ENCODE results near the gene SLC15A5. TPM values are rescaled to one million over a fixed set of nuclear protein-coding genes. Genes with fewer than 3 reads are reported as not detected.

The SLC15A5 gene
- total and polyA plus RNA-seq, 4 donors: 0.06 to 0.11 (median 0.09) TPM

DNA sequence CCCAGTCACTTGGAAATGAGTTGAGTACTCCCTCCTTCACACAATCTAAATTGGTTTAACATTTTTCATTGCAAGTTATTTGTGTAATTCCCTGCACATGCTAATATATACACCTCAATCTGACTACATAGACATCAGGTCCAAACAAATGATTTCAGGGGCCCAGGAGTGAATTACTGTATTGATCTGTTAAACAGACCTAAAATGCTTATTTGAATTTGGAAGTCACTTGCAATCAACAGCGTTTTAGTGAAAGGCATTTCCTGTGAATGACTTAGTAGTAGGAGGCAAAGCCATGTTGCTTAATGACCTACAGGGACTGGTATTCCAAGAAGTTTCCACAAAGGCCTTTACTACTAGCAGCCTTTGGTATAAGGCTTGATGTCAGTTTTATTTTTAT is 22.6 kb upstream of the SLC15A5 start:
- Histone ChIP-seq H3K4me3 (ENCODE audit: low read depth, low read length) (no peak overlapping the region), H3K36me3 (ENCODE audit: control insufficient read depth, insufficient read depth, low read length) (no peaks in the 10 kb centered on the region), H3K9me3 (ENCODE audit: control insufficient read depth, insufficient read depth, low read length) (no peaks in the 10 kb centered on the region), H3K4me1 (ENCODE audit: control insufficient read depth, insufficient read depth, low read length) (no peaks in the 10 kb centered on the region), H3K27ac (ENCODE audit: low read depth, low read length) (no peak overlapping the region), H3K27me3 (ENCODE audit: control insufficient read depth, insufficient read depth, low read length) (no peaks in the 10 kb centered on the region)
- 63% methylated on average over 1 of the region's 1 CpG for WGBS (ENCODE audit: insufficient coverage)
- no peak for DNase-seq (ENCODE audit: low read depth in 4 of 6, low spot score in 6 of 6)

DNA sequence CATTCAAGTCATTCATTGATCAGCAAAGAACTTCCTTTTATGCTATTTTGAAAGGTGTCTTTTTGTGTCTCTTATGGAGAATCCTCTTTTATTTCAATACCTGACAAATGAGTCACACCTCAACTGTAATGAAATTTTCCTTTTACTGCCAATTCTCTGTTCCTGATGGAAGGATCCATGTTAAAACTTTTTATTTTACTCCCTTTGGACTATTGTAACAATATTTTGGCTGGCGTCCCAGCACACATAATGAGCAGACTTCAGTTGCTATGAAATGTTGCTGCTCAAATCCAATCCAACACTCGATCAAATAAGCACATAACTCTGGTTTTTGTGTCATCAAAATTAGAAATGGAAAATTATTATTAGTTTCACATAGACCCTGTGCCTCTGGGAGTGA is 21.9 kb upstream of the SLC15A5 start:
- Histone ChIP-seq H3K9me3 (ENCODE audit: control insufficient read depth, insufficient read depth, low read length) (no peaks in the 10 kb centered on the region), H3K27me3 (ENCODE audit: control insufficient read depth, insufficient read depth, low read length) (no peaks in the 10 kb centered on the region), H3K4me3 (ENCODE audit: low read depth, low read length) (no peak overlapping the region), H3K36me3 (ENCODE audit: control insufficient read depth, insufficient read depth, low read length) (no peaks in the 10 kb centered on the region), H3K27ac (ENCODE audit: low read depth, low read length) (no peak overlapping the region), H3K4me1 (ENCODE audit: control insufficient read depth, insufficient read depth, low read length) (no peaks in the 10 kb centered on the region)
- WGBS (ENCODE audit: insufficient coverage): no CpG with 5 or more reads among the region's 2 CpGs
- DNase-seq (ENCODE audit: low read depth in 4 of 6, low spot score in 6 of 6): peak in 2 of 6 donors; percentile 31 to 48

DNA sequence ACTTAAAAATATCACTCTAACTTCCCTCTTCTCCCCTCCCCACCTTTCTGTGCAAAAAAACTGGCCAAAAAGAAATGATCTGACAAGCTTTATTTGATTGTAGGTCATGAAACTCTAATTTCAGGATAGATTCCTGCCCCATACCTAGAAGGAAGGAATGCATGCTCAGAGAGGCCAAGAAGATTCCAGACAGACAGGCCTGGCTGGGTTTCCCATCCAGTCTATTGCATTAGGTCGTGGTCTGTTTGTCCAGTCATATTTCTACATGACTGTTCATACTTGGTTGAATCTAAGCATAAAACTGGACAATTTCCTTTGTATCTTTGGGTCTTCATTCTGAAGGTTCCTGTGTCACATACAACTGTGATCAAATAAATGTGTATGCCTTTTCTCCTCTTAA is 20.0 kb upstream of the SLC15A5 start:
- Histone ChIP-seq H3K27me3 (ENCODE audit: control insufficient read depth, insufficient read depth, low read length) (no peaks in the 10 kb centered on the region), H3K27ac (ENCODE audit: low read depth, low read length) (no peak overlapping the region), H3K4me1 (ENCODE audit: control insufficient read depth, insufficient read depth, low read length) (no peaks in the 10 kb centered on the region), H3K9me3 (ENCODE audit: control insufficient read depth, insufficient read depth, low read length) (no peaks in the 10 kb centered on the region), H3K36me3 (ENCODE audit: control insufficient read depth, insufficient read depth, low read length) (no peaks in the 10 kb centered on the region), H3K4me3 (ENCODE audit: low read depth, low read length) (no peak overlapping the region)
- 60% methylated on average over 1 of the region's 1 CpG for WGBS (ENCODE audit: insufficient coverage)
- no peak for DNase-seq (ENCODE audit: low read depth in 4 of 6, low spot score in 6 of 6)

DNA sequence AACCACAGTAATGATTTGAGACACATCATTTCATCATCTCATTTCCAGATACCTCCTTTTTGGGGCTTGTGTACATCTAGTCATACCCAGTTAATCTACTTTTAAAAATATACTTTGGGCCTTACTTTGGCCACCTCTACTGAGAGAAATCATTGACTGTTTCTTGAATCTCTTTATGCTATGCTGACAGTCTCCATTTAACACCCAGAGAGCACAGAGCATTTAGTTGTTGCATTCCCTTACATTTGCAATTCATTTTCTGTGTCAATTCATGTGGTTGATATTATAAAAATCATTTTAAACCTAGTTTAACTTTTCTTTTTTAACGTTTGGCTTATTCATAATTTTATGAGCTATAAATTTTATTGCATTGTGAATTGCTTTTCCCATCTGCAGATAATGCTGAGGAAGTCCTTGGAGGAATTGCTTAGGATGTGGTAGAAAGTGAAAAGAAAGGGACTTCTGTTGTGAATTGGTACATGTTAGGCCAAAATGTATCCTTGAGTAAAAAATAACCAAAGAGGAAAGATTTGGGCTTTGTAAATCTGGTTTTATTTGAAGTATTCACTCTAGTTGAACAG is 17.0 kb upstream of the SLC15A5 start:
- no peak overlapping the region for H3K27ac ChIP-seq (ENCODE audit: low read depth, low read length)
- H3K9me3 ChIP-seq (ENCODE audit: control insufficient read depth, insufficient read depth, low read length): no peaks in the 10 kb centered on the region
- no CpG with 5 or more reads among the region's 1 CpG for WGBS (ENCODE audit: insufficient coverage)
- peak in 1 of 6 donors; percentile 52 for DNase-seq (ENCODE audit: low read depth in 4 of 6, low spot score in 6 of 6)
- H3K36me3 ChIP-seq (ENCODE audit: control insufficient read depth, insufficient read depth, low read length): no peaks in the 10 kb centered on the region
- H3K4me1 ChIP-seq (ENCODE audit: control insufficient read depth, insufficient read depth, low read length): no peaks in the 10 kb centered on the region
- no peaks in the 10 kb centered on the region for H3K27me3 ChIP-seq (ENCODE audit: control insufficient read depth, insufficient read depth, low read length)
- no peak overlapping the region for H3K4me3 ChIP-seq (ENCODE audit: low read depth, low read length)

DNA sequence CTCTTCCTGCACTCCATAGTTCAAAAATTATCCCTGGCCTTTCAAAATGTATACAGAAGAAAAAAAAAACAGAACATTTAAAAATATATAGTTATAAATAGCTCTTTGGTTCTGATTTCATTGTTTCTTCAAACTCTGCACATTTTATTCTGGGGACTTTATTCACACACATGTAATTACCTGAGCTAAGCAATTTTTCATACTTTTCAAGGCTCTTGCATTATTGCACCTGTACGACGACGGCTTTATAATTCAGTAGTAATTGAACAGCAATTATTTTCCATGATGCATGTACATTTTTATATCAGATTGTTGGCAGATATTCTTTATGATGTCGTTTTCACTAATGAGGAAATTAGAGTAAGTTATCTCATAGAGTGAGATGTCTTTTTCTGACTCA is 13.5 kb upstream of the SLC15A5 start:
- no peaks in the 10 kb centered on the region for H3K27me3 ChIP-seq (ENCODE audit: control insufficient read depth, insufficient read depth, low read length)
- H3K4me1 ChIP-seq (ENCODE audit: control insufficient read depth, insufficient read depth, low read length): no peaks in the 10 kb centered on the region
- DNase-seq (ENCODE audit: low read depth in 4 of 6, low spot score in 6 of 6): no peak
- H3K4me3 ChIP-seq (ENCODE audit: low read depth, low read length): no peak overlapping the region
- no peak overlapping the region for H3K27ac ChIP-seq (ENCODE audit: low read depth, low read length)
- no CpG with 5 or more reads among the region's 4 CpGs for WGBS (ENCODE audit: insufficient coverage)
- no peaks in the 10 kb centered on the region for H3K36me3 ChIP-seq (ENCODE audit: control insufficient read depth, insufficient read depth, low read length)
- no peaks in the 10 kb centered on the region for H3K9me3 ChIP-seq (ENCODE audit: control insufficient read depth, insufficient read depth, low read length)

DNA sequence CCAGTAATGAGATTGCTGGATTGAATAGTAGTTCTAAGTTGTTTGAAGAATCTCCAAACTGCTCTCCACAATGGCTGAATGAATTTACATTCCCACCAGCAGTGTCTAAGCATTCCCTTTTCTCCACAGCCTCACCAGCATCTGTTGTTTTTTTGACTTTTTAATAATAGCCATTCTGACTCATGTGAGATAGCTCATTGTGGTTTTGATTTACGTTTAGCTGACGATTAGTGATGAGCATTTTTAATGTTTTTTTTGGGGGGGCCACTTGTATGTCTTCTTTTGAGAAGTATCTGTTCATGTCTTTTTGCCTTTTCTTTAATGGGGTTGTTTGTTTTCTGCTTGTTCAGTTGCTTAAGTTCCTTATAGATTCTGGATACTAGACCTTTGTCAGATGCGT is 8.1 kb upstream of the SLC15A5 start:
- H3K27me3 ChIP-seq (ENCODE audit: control insufficient read depth, insufficient read depth, low read length): no peaks in the 10 kb centered on the region
- no peaks in the 10 kb centered on the region for H3K9me3 ChIP-seq (ENCODE audit: control insufficient read depth, insufficient read depth, low read length)
- 86% methylated on average over 3 of the region's 3 CpGs for WGBS (ENCODE audit: insufficient coverage)
- no peak for DNase-seq (ENCODE audit: low read depth in 4 of 6, low spot score in 6 of 6)
- H3K4me3 ChIP-seq (ENCODE audit: low read depth, low read length): no peak overlapping the region
- no peaks in the 10 kb centered on the region for H3K36me3 ChIP-seq (ENCODE audit: control insufficient read depth, insufficient read depth, low read length)
- H3K4me1 ChIP-seq (ENCODE audit: control insufficient read depth, insufficient read depth, low read length): no peaks in the 10 kb centered on the region
- H3K27ac ChIP-seq (ENCODE audit: low read depth, low read length): no peak overlapping the region

DNA sequence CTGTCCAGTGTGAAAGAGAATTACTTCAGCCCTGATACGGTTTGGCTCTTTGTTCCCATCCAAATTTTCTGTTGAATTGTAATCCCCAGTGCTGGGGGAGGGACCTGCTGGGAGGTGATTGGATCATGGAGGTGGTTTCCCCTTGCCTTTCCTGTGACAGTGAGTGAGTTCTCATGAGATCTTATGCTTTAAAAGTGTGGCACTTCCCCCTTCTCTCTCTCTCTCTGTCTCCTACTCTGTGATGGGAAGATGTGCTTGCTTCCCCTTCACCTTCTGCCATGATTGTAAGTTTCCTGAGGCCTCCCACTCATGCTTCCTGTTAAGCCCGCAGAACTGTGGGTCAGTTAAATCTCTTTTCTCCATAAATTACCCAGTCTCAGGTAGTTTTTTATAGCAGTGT is 5.5 kb upstream of the SLC15A5 start:
- Histone ChIP-seq H3K27ac (ENCODE audit: low read depth, low read length) (no peak overlapping the region), H3K27me3 (ENCODE audit: control insufficient read depth, insufficient read depth, low read length) (no peaks in the 10 kb centered on the region), H3K4me1 (ENCODE audit: control insufficient read depth, insufficient read depth, low read length) (no peaks in the 10 kb centered on the region), H3K9me3 (ENCODE audit: control insufficient read depth, insufficient read depth, low read length) (no peaks in the 10 kb centered on the region), H3K36me3 (ENCODE audit: control insufficient read depth, insufficient read depth, low read length) (no peaks in the 10 kb centered on the region), H3K4me3 (ENCODE audit: low read depth, low read length) (no peak overlapping the region)
- no peak for DNase-seq (ENCODE audit: low read depth in 4 of 6, low spot score in 6 of 6)
- no CpG with 5 or more reads among the region's 2 CpGs for WGBS (ENCODE audit: insufficient coverage)

DNA sequence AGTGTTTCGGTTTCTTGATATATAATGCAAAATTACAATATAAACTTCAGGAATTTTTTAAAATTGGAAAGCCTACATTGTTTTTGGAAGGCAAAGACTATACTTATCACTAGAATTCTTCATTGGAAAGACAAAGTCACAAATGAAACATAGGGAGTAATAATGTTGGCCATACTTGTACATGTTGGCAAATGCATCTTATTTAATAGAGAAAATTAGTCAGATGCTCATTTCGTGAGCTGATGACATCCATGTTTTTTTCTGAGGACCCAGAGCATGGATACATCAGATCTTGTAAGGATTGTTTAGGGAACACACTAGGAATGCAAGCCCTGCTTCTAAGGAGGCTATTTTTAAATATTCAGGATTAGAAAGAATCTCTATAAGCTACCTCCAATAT is 4.6 kb upstream of the SLC15A5 start:
- DNase-seq (ENCODE audit: low read depth in 4 of 6, low spot score in 6 of 6): no peak
- H3K27me3 ChIP-seq (ENCODE audit: control insufficient read depth, insufficient read depth, low read length): no peaks in the 10 kb centered on the region
- no peaks in the 10 kb centered on the region for H3K36me3 ChIP-seq (ENCODE audit: control insufficient read depth, insufficient read depth, low read length)
- H3K27ac ChIP-seq (ENCODE audit: low read depth, low read length): no peak overlapping the region
- no peaks in the 10 kb centered on the region for H3K9me3 ChIP-seq (ENCODE audit: control insufficient read depth, insufficient read depth, low read length)
- WGBS (ENCODE audit: insufficient coverage): no CpG with 5 or more reads among the region's 2 CpGs
- no peaks in the 10 kb centered on the region for H3K4me1 ChIP-seq (ENCODE audit: control insufficient read depth, insufficient read depth, low read length)
- no peak overlapping the region for H3K4me3 ChIP-seq (ENCODE audit: low read depth, low read length)

DNA sequence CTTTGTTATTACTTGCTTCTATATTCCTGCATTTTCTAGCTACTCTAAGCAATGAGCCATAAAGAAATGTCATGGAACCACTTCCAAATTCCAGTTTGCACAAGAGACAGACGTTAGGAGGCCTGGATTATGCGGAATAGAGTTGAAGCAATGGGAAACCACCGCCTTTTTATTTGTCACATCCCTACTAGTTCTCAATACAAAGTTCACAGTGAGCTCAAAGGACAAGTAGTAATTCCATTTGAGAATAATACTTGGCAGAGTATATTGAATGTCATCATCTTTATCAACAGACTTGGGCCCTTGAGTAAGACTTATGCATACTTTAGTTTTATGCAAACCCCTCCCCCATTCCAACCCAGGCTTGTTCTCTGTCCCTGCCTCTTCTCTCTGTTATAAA is 3.7 kb upstream of the SLC15A5 start:
- DNase-seq (ENCODE audit: low read depth in 4 of 6, low spot score in 6 of 6): no peak
- Histone ChIP-seq H3K27ac (ENCODE audit: low read depth, low read length) (no peak overlapping the region), H3K4me3 (ENCODE audit: low read depth, low read length) (no peak overlapping the region), H3K36me3 (ENCODE audit: control insufficient read depth, insufficient read depth, low read length) (no peaks in the 10 kb centered on the region), H3K27me3 (ENCODE audit: control insufficient read depth, insufficient read depth, low read length) (no peaks in the 10 kb centered on the region), H3K9me3 (ENCODE audit: control insufficient read depth, insufficient read depth, low read length) (no peaks in the 10 kb centered on the region), H3K4me1 (ENCODE audit: control insufficient read depth, insufficient read depth, low read length) (no peaks in the 10 kb centered on the region)
- no CpG with 5 or more reads among the region's 3 CpGs for WGBS (ENCODE audit: insufficient coverage)

DNA sequence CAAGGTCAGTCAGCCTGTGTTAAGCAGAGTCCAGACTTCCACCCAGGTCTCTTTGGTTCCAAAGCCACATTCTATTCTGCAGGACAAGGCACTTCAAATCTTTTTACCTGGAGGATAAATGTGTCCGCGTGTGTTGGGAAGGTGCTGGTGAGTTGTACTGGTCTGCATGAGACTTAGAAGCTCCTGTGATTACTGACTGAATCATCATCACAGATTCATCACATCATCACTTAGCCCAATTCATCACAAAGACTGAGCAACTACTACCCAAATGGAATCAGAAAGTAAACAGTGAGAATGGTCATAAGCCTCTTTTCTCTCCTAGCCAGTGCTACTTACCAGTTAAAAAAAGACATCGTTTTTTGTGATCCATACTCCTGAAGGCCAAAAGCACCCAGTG is 5.3 kb downstream of the SLC15A5 start:
- Histone ChIP-seq H3K4me3 (ENCODE audit: low read depth, low read length) (no peak overlapping the region), H3K4me1 (ENCODE audit: control insufficient read depth, insufficient read depth, low read length) (no peaks in the 10 kb centered on the region), H3K27me3 (ENCODE audit: control insufficient read depth, insufficient read depth, low read length) (no peaks in the 10 kb centered on the region), H3K36me3 (ENCODE audit: control insufficient read depth, insufficient read depth, low read length) (no peaks in the 10 kb centered on the region), H3K9me3 (ENCODE audit: control insufficient read depth, insufficient read depth, low read length) (no peaks in the 10 kb centered on the region), H3K27ac (ENCODE audit: low read depth, low read length) (no peak overlapping the region)
- DNase-seq (ENCODE audit: low read depth in 4 of 6, low spot score in 6 of 6): no peak
- WGBS (ENCODE audit: insufficient coverage): 83% methylated on average over 1 of the region's 3 CpGs
